WTC11 (cell line): ENCODE measurements around the gene FEV. TPM values are rescaled to one million over a fixed set of nuclear protein-coding genes. Genes with fewer than 3 reads are reported as not detected.

ENCODE experiments used
- ATAC-seq: fragments of 200-7000 bp; cut with Tn5 transposase; 2 replicates; pipeline ENCODE4 v1.10.0; 2021; ENCODE audit warnings: mild to moderate bottlenecking, moderate library complexity
- CTCF ChIA-PET: fragments of 300-600 bp; sonication (Branson Sonifier 250); formaldehyde crosslinking; loops from one replicate; lab custom pipeline; 2021; ENCODE audit warnings: antibody characterized with exemption; lab: Charles Lee
- POLR2A ChIA-PET: fragments of 350-600 bp; sonication (Branson Sonifier 250); formaldehyde crosslinking; loops from one replicate; lab custom pipeline; 2021; ENCODE audit warnings: antibody characterized with exemption; lab: Charles Lee
- DNase-seq: peaks from one replicate; pipeline ENCODE4 v3.0.0; 2021; ENCODE audit warnings: low spot score
- H3K27ac Mint-ChIP-seq: 2 replicates; pipeline ENCODE4 v1.8.0; 2021; ENCODE audit warnings: mixed read lengths
- H3K27me3 Mint-ChIP-seq: 2 replicates; pipeline ENCODE4 v1.8.0; 2021; ENCODE audit warnings: low read depth, mild to moderate bottlenecking, moderate library complexity, mixed read lengths
- H3K36me3 Mint-ChIP-seq: 2 replicates; pipeline ENCODE4 v1.8.0; 2021; ENCODE audit warnings: mixed read lengths
- H3K4me1 Mint-ChIP-seq: 2 replicates; pipeline ENCODE4 v1.8.0; 2022; ENCODE audit warnings: mixed read lengths
- H3K4me3 Mint-ChIP-seq: 2 replicates; pipeline ENCODE4 v1.8.0; 2021; ENCODE audit warnings: mild to moderate bottlenecking, moderate library complexity, mixed read lengths
- H3K9me3 Mint-ChIP-seq: 2 replicates; pipeline ENCODE4 v1.8.0; 2021; ENCODE audit warnings: mixed read lengths
- CBFB ChIP-seq: sonication (generic); formaldehyde crosslinking; IDR thresholded peaks from 2 replicates; pipeline ENCODE4 v1.8.1; 2022; ENCODE audit warnings: mild to moderate bottlenecking, low read depth, missing genetic modification reagents
- CREM ChIP-seq: sonication (generic); formaldehyde crosslinking; IDR thresholded peaks from 2 replicates; pipeline ENCODE4 v1.8.1; 2022; ENCODE audit warnings: mild to moderate bottlenecking, missing genetic modification reagents, moderate library complexity
- E2F5 ChIP-seq: sonication (generic); formaldehyde crosslinking; IDR thresholded peaks from 2 replicates; pipeline ENCODE4 v1.8.1; 2022; ENCODE audit warnings: mild to moderate bottlenecking, moderate library complexity, missing genetic modification reagents
- EMX1 ChIP-seq: fragments of 250-450 bp; sonication (Bioruptor Pico); IDR thresholded peaks from 2 replicates; pipeline ENCODE4 v1.8.0; 2021; ENCODE audit warnings: mild to moderate bottlenecking
- FOXP1 ChIP-seq: sonication (generic); formaldehyde crosslinking; IDR thresholded peaks from 2 replicates; pipeline ENCODE4 v1.8.0; 2022; ENCODE audit warnings: missing genetic modification reagents, mild to moderate bottlenecking, moderate library complexity, borderline replicate concordance
- IRF2 ChIP-seq: sonication (generic); formaldehyde crosslinking; IDR thresholded peaks from 2 replicates; pipeline ENCODE4 v1.8.0; 2022; ENCODE audit warnings: low read depth, missing genetic modification reagents, borderline replicate concordance
- JUN ChIP-seq: sonication (generic); formaldehyde crosslinking; IDR thresholded peaks from 2 replicates; pipeline ENCODE4 v1.8.0; 2023; ENCODE audit warnings: mild to moderate bottlenecking, missing genetic modification reagents
- PREB ChIP-seq: sonication (generic); formaldehyde crosslinking; IDR thresholded peaks from 2 replicates; pipeline ENCODE4 v1.8.1; 2022; ENCODE audit warnings: mild to moderate bottlenecking, missing genetic modification reagents, moderate library complexity, borderline replicate concordance
- RELA ChIP-seq: sonication (generic); formaldehyde crosslinking; IDR thresholded peaks from 2 replicates; pipeline ENCODE4 v1.8.1; 2022; ENCODE audit warnings: missing genetic modification reagents, mild to moderate bottlenecking, borderline replicate concordance
- SOX15 ChIP-seq: fragments of 250-450 bp; sonication (Bioruptor Pico); IDR thresholded peaks from 2 replicates; pipeline ENCODE4 v1.9.0; 2021; ENCODE audit warnings: mild to moderate bottlenecking
- STAT6 ChIP-seq: sonication (generic); formaldehyde crosslinking; conservative IDR thresholded peaks from 2 replicates; pipeline ENCODE4 v1.8.1; 2023; ENCODE audit warnings: mild to moderate bottlenecking, low read depth, missing genetic modification reagents, moderate library complexity
- TP53 ChIP-seq: sonication (generic); formaldehyde crosslinking; IDR thresholded peaks from 2 replicates; pipeline ENCODE4 v1.8.1; 2023; ENCODE audit warnings: mild to moderate bottlenecking, missing genetic modification reagents
- ZBTB21 ChIP-seq: sonication (generic); formaldehyde crosslinking; IDR thresholded peaks from 2 replicates; pipeline ENCODE4 v1.8.1; 2023; ENCODE audit warnings: mild to moderate bottlenecking, missing genetic modification reagents, borderline replicate concordance
- ZNF263 ChIP-seq: sonication (generic); formaldehyde crosslinking; IDR thresholded peaks from 2 replicates; pipeline ENCODE4 v1.8.1; 2022; ENCODE audit warnings: low read depth, mild to moderate bottlenecking, moderate library complexity, missing genetic modification reagents
- ZNF317 ChIP-seq: sonication (generic); formaldehyde crosslinking; IDR thresholded peaks from 2 replicates; pipeline ENCODE4 v1.8.1; 2023; ENCODE audit warnings: low read depth, mild to moderate bottlenecking, moderate library complexity, missing genetic modification reagents, borderline replicate concordance
- ZNF416 ChIP-seq: fragments of 250-450 bp; sonication (Bioruptor Pico); IDR thresholded peaks from 2 replicates; pipeline ENCODE4 v1.9.0; 2021; ENCODE audit warnings: mild to moderate bottlenecking, inconsistent platforms
- total RNA-seq: library from RNA; stranded (reverse); gene quantifications from 3 replicates; pipeline ENCODE4 v1.2.3, GENCODE V29; 2021
- TF ChIP-seq, protein P1 (sequence below): sonication (generic); formaldehyde crosslinking; IDR thresholded peaks from 2 replicates; pipeline ENCODE4 v1.8.1; 2022; ENCODE audit warnings: low read depth, mild to moderate bottlenecking, moderate library complexity, missing genetic modification reagents, borderline replicate concordance
- TF ChIP-seq, protein P2 (sequence below): sonication (generic); formaldehyde crosslinking; IDR thresholded peaks from 2 replicates; pipeline ENCODE4 v1.8.0; 2023; ENCODE audit warnings: mild to moderate bottlenecking, missing genetic modification reagents
- TF ChIP-seq, protein P3 (sequence below): sonication (generic); formaldehyde crosslinking; IDR thresholded peaks from 2 replicates; pipeline ENCODE4 v1.8.0; 2022; ENCODE audit warnings: mild to moderate bottlenecking, missing genetic modification reagents
- TF ChIP-seq, protein P4 (sequence below): sonication (generic); formaldehyde crosslinking; IDR thresholded peaks from 2 replicates; pipeline ENCODE4 v1.8.1; 2023; ENCODE audit warnings: mild to moderate bottlenecking, missing genetic modification reagents

The FEV gene
- total RNA-seq, 1 experiment from 2014 or later, result not detected

DNA sequence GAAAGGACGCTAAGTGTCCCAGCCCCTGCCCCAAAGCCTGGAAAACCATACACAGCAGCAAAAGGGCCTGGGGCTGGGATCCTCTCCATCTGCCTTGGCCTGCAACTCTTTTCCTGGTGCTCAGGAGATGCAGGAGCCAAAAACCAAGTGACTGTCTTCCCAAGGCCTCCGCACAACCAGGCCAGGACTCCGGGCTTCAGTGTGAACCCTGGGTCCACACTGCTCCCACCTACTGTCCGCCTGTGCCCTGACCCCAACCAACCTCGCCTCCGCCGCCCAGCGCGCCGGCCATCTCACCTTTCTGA is 1.1 kb downstream of the FEV start:
- TF ChIP-seq PREB (CRISPR knock-in tag) (no peak), STAT6 (CRISPR knock-in tag) (no peak), FOXP1 (no peak), IRF2 (no peak), JUN (CRISPR knock-in tag) (no peak), CREM (CRISPR knock-in tag) (no peak), CBFB (CRISPR knock-in tag) (no peak)
- TF ChIP-seq, protein P1, sequence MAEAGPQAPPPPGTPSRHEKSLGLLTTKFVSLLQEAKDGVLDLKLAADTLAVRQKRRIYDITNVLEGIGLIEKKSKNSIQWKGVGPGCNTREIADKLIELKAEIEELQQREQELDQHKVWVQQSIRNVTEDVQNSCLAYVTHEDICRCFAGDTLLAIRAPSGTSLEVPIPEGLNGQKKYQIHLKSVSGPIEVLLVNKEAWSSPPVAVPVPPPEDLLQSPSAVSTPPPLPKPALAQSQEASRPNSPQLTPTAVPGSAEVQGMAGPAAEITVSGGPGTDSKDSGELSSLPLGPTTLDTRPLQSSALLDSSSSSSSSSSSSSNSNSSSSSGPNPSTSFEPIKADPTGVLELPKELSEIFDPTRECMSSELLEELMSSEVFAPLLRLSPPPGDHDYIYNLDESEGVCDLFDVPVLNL (CRISPR knock-in tag), result no peak
- CTCF ChIA-PET, result interaction anchor here (0.7 to 5.7 kb wide), 8 partner anchors 11 to 108 kb away, joined by 4 to 158 read pairs (median 8); partner anchors contain the start of gene CRYBA2
- H3K27ac Mint-ChIP-seq, result no peak overlapping the region
- no peaks in the 10 kb centered on the region for H3K36me3 Mint-ChIP-seq
- POLR2A ChIA-PET, result no interaction called here
- DNase-seq, result no peak
- H3K9me3 Mint-ChIP-seq, result no peaks in the 10 kb centered on the region
- no peak for ATAC-seq
- H3K4me1 Mint-ChIP-seq, result peaks cover 29% of the 10 kb centered on the region
- H3K4me3 Mint-ChIP-seq, result peak overlapping the region; percentile 46; the same call in 1 of the 2 replicates
- H3K27me3 Mint-ChIP-seq, result peaks cover 98% of the 10 kb centered on the region

DNA sequence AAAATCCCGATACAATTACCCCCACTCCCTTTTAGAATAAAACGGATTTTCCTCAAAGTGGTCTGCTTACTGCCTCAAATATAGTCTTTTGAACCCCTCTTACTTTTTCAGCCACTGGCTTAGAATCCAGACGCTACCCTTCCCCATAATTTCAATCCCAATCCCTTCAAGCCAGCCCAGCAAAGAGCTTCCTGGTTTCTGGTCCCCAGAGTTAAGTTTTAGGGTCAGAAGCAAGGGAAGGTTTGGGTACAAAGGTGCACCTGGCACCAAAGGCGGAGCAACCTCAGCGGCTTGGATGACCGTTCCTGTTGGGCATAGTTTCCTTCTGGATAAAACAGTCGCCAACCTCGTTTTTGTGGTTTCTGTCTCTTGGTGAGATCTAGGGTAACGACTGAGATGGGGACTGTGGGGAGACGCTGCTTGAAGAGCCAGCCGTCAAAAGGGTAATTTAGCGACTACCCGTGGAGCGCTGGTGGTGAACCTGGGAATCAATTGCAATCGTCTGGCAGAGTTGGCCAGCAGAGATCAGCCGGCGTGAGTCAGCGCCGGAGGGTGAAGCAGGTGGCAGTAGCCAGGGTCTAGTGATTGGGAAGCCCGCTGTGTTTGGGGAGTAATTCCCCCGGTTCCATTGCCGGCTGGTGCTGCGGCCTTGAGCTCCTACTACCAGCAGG is 1.6 kb downstream of the FEV start:
- H3K4me1 Mint-ChIP-seq, result peaks cover 29% of the 10 kb centered on the region
- H3K27me3 Mint-ChIP-seq, result peaks cover 98% of the 10 kb centered on the region
- POLR2A ChIA-PET, result no interaction called here
- ATAC-seq, result no peak
- H3K9me3 Mint-ChIP-seq, result no peaks in the 10 kb centered on the region
- TF ChIP-seq, protein P2, sequence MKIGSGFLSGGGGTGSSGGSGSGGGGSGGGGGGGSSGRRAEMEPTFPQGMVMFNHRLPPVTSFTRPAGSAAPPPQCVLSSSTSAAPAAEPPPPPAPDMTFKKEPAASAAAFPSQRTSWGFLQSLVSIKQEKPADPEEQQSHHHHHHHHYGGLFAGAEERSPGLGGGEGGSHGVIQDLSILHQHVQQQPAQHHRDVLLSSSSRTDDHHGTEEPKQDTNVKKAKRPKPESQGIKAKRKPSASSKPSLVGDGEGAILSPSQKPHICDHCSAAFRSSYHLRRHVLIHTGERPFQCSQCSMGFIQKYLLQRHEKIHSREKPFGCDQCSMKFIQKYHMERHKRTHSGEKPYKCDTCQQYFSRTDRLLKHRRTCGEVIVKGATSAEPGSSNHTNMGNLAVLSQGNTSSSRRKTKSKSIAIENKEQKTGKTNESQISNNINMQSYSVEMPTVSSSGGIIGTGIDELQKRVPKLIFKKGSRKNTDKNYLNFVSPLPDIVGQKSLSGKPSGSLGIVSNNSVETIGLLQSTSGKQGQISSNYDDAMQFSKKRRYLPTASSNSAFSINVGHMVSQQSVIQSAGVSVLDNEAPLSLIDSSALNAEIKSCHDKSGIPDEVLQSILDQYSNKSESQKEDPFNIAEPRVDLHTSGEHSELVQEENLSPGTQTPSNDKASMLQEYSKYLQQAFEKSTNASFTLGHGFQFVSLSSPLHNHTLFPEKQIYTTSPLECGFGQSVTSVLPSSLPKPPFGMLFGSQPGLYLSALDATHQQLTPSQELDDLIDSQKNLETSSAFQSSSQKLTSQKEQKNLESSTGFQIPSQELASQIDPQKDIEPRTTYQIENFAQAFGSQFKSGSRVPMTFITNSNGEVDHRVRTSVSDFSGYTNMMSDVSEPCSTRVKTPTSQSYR (CRISPR knock-in tag), result no peak
- TF ChIP-seq EMX1 (CRISPR knock-in tag) (no peak), CREM (CRISPR knock-in tag) (no peak), TP53 (no peak), RELA (CRISPR knock-in tag) (no peak), ZNF263 (CRISPR knock-in tag) (no peak), SOX15 (CRISPR knock-in tag) (no peak), ZBTB21 (CRISPR knock-in tag) (no peak), ZNF317 (CRISPR knock-in tag) (no peak), FOXP1 (no peak), ZNF416 (CRISPR knock-in tag) (no peak), E2F5 (no peak), JUN (CRISPR knock-in tag) (no peak)
- TF ChIP-seq, protein P3, sequence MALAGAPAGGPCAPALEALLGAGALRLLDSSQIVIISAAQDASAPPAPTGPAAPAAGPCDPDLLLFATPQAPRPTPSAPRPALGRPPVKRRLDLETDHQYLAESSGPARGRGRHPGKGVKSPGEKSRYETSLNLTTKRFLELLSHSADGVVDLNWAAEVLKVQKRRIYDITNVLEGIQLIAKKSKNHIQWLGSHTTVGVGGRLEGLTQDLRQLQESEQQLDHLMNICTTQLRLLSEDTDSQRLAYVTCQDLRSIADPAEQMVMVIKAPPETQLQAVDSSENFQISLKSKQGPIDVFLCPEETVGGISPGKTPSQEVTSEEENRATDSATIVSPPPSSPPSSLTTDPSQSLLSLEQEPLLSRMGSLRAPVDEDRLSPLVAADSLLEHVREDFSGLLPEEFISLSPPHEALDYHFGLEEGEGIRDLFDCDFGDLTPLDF (CRISPR knock-in tag), result no peak
- TF ChIP-seq, protein P4, sequence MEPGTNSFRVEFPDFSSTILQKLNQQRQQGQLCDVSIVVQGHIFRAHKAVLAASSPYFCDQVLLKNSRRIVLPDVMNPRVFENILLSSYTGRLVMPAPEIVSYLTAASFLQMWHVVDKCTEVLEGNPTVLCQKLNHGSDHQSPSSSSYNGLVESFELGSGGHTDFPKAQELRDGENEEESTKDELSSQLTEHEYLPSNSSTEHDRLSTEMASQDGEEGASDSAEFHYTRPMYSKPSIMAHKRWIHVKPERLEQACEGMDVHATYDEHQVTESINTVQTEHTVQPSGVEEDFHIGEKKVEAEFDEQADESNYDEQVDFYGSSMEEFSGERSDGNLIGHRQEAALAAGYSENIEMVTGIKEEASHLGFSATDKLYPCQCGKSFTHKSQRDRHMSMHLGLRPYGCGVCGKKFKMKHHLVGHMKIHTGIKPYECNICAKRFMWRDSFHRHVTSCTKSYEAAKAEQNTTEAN (CRISPR knock-in tag), result no peak
- TF ChIP-seq, all 79 proteins: peak for 0
- CTCF ChIA-PET, result interaction anchor here (0.7 to 5.7 kb wide), 9 partner anchors 12 to 107 kb away, joined by 3 to 158 read pairs (median 6); partner anchors contain the start of genes CDK5R2, CRYBA2 and IHH
- Mint-ChIP-seq H3K4me3 (0 out of 2 replicates have a peak overlapping the region, but pooled peaks have one; percentile 46), H3K27ac (no peak overlapping the region), H3K36me3 (no peaks in the 10 kb centered on the region)
- no peak for DNase-seq
